Measurements from ENCODE around the gene PF4V1. TPM values are rescaled to one million over a fixed set of nuclear protein-coding genes. Genes with fewer than 3 reads are reported as not detected.

Gene PF4V1
- total RNA-seq, 1 donor from 2014 or later, result 13.5 TPM

Other genes with a start within 250 kb of the PF4V1 start
- gene RASSF6, start 232.9 kb upstream of the PF4V1 start, total RNA-seq, result 8.3 and 10.6 TPM in 2 replicates
- 110 and 1,468 TPM in 2 replicates for gene CXCL8, start 112.7 kb upstream of the PF4V1 start, total RNA-seq
- 139 and 159 TPM in 2 replicates for gene CXCL6, start 16.6 kb upstream of the PF4V1 start, total RNA-seq
- gene CXCL1, start 16.1 kb downstream of the PF4V1 start, total RNA-seq, result 194 and 254 TPM in 2 replicates
- 0.60 and 0.87 TPM in 2 replicates for gene PF4, start 128.7 kb downstream of the PF4V1 start, total RNA-seq
- 1.6 TPM in 1 of 2 replicates, not detected in the other for gene PPBP, start 134.9 kb downstream of the PF4V1 start, total RNA-seq
- gene CXCL5, start 145.4 kb downstream of the PF4V1 start, total RNA-seq, result 42.3 and 210 TPM in 2 replicates
- 5.0 and 17.7 TPM in 2 replicates for gene CXCL3, start 185.4 kb downstream of the PF4V1 start, total RNA-seq
- 14.9 and 34.7 TPM in 2 replicates for gene CXCL2, start 245.9 kb downstream of the PF4V1 start, total RNA-seq